ENCODE measurements around the gene OXNAD1.

GRCh38 chr3:16288664-16289063 is 23.7 kb downstream of the OXNAD1 start:
- TF ChIP-seq CTCF (IDR thresholded peaks at IDR 0.05): no peak
- TF ChIP-seq EZH2phosphoT487 (IDR thresholded peaks at IDR 0.05): no peak
- no peak for TF ChIP-seq EZH2 (IDR thresholded peaks at IDR 0.05)
